HCT116 (cell line): ENCODE data around the gene MAPKBP1. TPM values are rescaled to one million over a fixed set of nuclear protein-coding genes. Genes with fewer than 3 reads are reported as not detected.

Experiments
- ATAC-seq: fragments of 200-7000 bp; cut with Tn5 transposase; 2 replicates; pipeline ENCODE4 v1.9.1; 2020; ENCODE audit warnings: mild to moderate bottlenecking, moderate library complexity
- BruUV-seq: library from RNA; stranded (reverse); fragments of 400-500 nt; replicated peaks from 2 replicates; lab custom pipeline; 2021; lab: Mats Ljungman, UMichigan
- CTCF ChIA-PET: fragments of 300-600 bp; sonication (Branson Sonifier 250); formaldehyde crosslinking; loops from one replicate; lab custom pipeline; 2021; ENCODE audit warnings: antibody characterized with exemption; lab: Charles Lee
- POLR2A ChIA-PET: fragments of 300-600, 350-600 bp; sonication (Branson Sonifier 250); formaldehyde crosslinking; loops from one replicate; lab custom pipeline; 2021; ENCODE audit warnings: antibody characterized with exemption; lab: Charles Lee
- RAD21 ChIA-PET, 2 experiments: fragments of 300-600 bp; sonication (Branson Sonifier 250); formaldehyde crosslinking; loops; one replicate each; lab custom pipeline; 2023; ENCODE audit warnings: low total read pairs in 2 of 2; ENCODE audit not compliant: uncharacterized antibody in 2 of 2, unreplicated experiment in 2 of 2, low non-redundant PET in 1 of 2; lab: Charles Lee
- DNase-seq: peaks from one replicate; pipeline ENCODE4 v3.0.0-alpha.2; 2010; ENCODE audit warnings: low read depth, low spot score
- H2AFZ ChIP-seq: fragments of 200-600 bp; shearing (Covaris generic), sonication (generic); 2 replicates; pipeline ENCODE4 v1.6.1; 2017; ENCODE audit warnings: low read depth, mixed run types, mixed read lengths, antibody characterized with exemption, low read length; ENCODE audit not compliant: poor library complexity, severe bottlenecking
- H3K27ac ChIP-seq: 2 replicates; pipeline ENCODE4 v1.5.1; 2012; ENCODE audit warnings: low read depth, low read length
- H3K27me3 ChIP-seq: fragments of 200-600 bp; sonication (generic); 2 replicates; pipeline ENCODE4 v1.6.1; 2016; ENCODE audit warnings: mixed run types, low read length, mixed read lengths; ENCODE audit not compliant: insufficient read depth
- H3K36me3 ChIP-seq, 2 experiments: fragments of 200-500 bp in 1 of 2; fragments of 200-600 bp in 1 of 2; sonication (Bioruptor generic) in 1 of 2; sonication (generic) in 1 of 2; 2 replicates each; pipeline versions ENCODE4 v1.5.1 to v1.6.1; 2014 to 2016; ENCODE audit warnings: low read length in 2 of 2, inconsistent platforms in 1 of 2, mixed read lengths in 1 of 2, mixed run types in 1 of 2; ENCODE audit not compliant: insufficient read depth in 2 of 2, control insufficient read depth in 1 of 2
- H3K4me1 ChIP-seq, 2 experiments: fragments of 200-600 bp in 1 of 2; sonication (generic) in 1 of 2; 2 replicates each; pipeline versions ENCODE4 v1.5.1 to v1.6.1; 2012 to 2017; ENCODE audit warnings: low read length in 2 of 2, inconsistent platforms in 1 of 2, mild to moderate bottlenecking in 1 of 2, mixed read lengths in 1 of 2, mixed run types in 1 of 2, moderate library complexity in 1 of 2; ENCODE audit not compliant: insufficient read depth in 2 of 2, control insufficient read depth in 1 of 2
- H3K4me2 ChIP-seq: fragments of 200-600 bp; sonication (generic); 2 replicates; pipeline ENCODE4 v1.6.1; 2017; ENCODE audit warnings: mixed run types, low read length, mixed read lengths
- H3K4me3 ChIP-seq, 2 experiments: fragments of 200-600 bp in 1 of 2; sonication (generic) in 1 of 2; replicated peaks in 1 of 2; 2 replicates each; pipeline ENCODE4 v1.5.1; 2011 to 2016; ENCODE audit warnings: low read length in 2 of 2, control low read depth in 1 of 2, low read depth in 1 of 2, mild to moderate bottlenecking in 1 of 2, mixed read lengths in 1 of 2, mixed run types in 1 of 2
- H3K79me2 ChIP-seq: fragments of 200-600 bp; sonication (generic); 2 replicates; pipeline ENCODE4 v1.6.1; 2017; ENCODE audit warnings: mild to moderate bottlenecking, mixed run types, low read length, moderate library complexity, mixed read lengths; ENCODE audit not compliant: insufficient read depth
- H3K9ac ChIP-seq: fragments of 200-600 bp; sonication (generic); 2 replicates; pipeline ENCODE4 v1.6.1; 2016; ENCODE audit warnings: low read length, mixed read lengths
- H3K9me2 ChIP-seq: fragments of 200-600 bp; sonication (generic), shearing (Covaris generic); 2 replicates; pipeline ENCODE4 v1.6.1; 2017; ENCODE audit warnings: mixed run types, mild to moderate bottlenecking, moderate library complexity; ENCODE audit not compliant: insufficient read depth
- H3K9me3 ChIP-seq, 2 experiments: fragments of 200-500 bp in 1 of 2; fragments of 200-600 bp in 1 of 2; sonication (Bioruptor generic) in 1 of 2; sonication (generic) in 1 of 2; 2 replicates each; pipeline ENCODE4 v1.6.1; 2014 to 2017; ENCODE audit warnings: low read length in 2 of 2, mixed read lengths in 2 of 2, inconsistent platforms in 1 of 2, low read depth in 1 of 2, mild to moderate bottlenecking in 1 of 2, mixed run types in 1 of 2, moderate library complexity in 1 of 2; ENCODE audit not compliant: control insufficient read depth in 1 of 2, insufficient read depth in 1 of 2
- H4K20me1 ChIP-seq: fragments of 200-600 bp; sonication (generic), shearing (Covaris generic); 2 replicates; pipeline ENCODE4 v1.6.1; 2017; ENCODE audit warnings: mixed run types, mild to moderate bottlenecking, moderate library complexity; ENCODE audit not compliant: insufficient read depth
- CBX3 ChIP-seq: IDR thresholded peaks from 2 replicates; pipeline ENCODE4 v1.6.1; 2012; ENCODE audit warnings: low read depth
- CEBPB ChIP-seq: IDR thresholded peaks from 2 replicates; pipeline ENCODE4 v1.6.1; 2012; ENCODE audit warnings: low read depth
- EGR1 ChIP-seq: IDR thresholded peaks from 2 replicates; pipeline ENCODE4 v1.6.1; 2012; ENCODE audit warnings: low read depth
- EZH2 ChIP-seq: fragments of 200-600 bp; sonication (generic); IDR thresholded peaks from 2 replicates; pipeline ENCODE4 v1.6.1; 2017; ENCODE audit warnings: antibody characterized with exemption, mixed run types
- FOSL1 ChIP-seq: IDR thresholded peaks from 2 replicates; pipeline ENCODE4 v1.6.1; 2012; ENCODE audit warnings: low read depth
- JUND ChIP-seq: IDR thresholded peaks from 2 replicates; pipeline ENCODE4 v1.6.1; 2012
- POLR2A ChIP-seq: IDR thresholded peaks from 2 replicates; pipeline ENCODE4 v1.7.0; 2011; ENCODE audit warnings: borderline replicate concordance; ENCODE audit not compliant: insufficient read depth, insufficient read length; ENCODE audit errors: extremely low read depth
- POLR2AphosphoS5 ChIP-seq: IDR thresholded peaks from 2 replicates; pipeline ENCODE4 v1.6.1; 2011; ENCODE audit warnings: mild to moderate bottlenecking, low read depth, low read length, moderate library complexity
- SIN3A ChIP-seq: IDR thresholded peaks from 2 replicates; pipeline ENCODE4 v1.6.1; 2012; ENCODE audit warnings: low read depth
- SP1 ChIP-seq: IDR thresholded peaks from 2 replicates; pipeline ENCODE4 v1.6.1; 2012; ENCODE audit warnings: low read depth
- TCF7L2 ChIP-seq: IDR thresholded peaks from 2 replicates; pipeline ENCODE4 v1.7.0; 2011; ENCODE audit warnings: borderline replicate concordance, inconsistent platforms; ENCODE audit not compliant: insufficient read depth, insufficient read length; ENCODE audit errors: extremely low read depth
- YY1 ChIP-seq: IDR thresholded peaks from 2 replicates; pipeline ENCODE4 v1.6.1; 2011; ENCODE audit warnings: low read length, low read depth, moderate library complexity, mild to moderate bottlenecking; ENCODE audit not compliant: insufficient replicate concordance; ENCODE audit errors: extremely low read depth
- ZNF274 ChIP-seq: fragments of 200-500 bp; sonication (Bioruptor generic); IDR thresholded peaks from 2 replicates; pipeline ENCODE4 v1.6.1; 2014; ENCODE audit warnings: mild to moderate bottlenecking, low read depth, low read length, inconsistent platforms
- intact Hi-C: fragments of 100-400 bp; cut with micrococcal nuclease; formaldehyde crosslinking; loops from 2 replicates; pipeline ENCODE4 v1.10.0; 2022
- total RNA-seq: library from RNA; stranded (reverse); gene quantifications from one replicate; pipeline ENCODE4 v1.2.1, GENCODE V29; 2021; ENCODE audit not compliant: unreplicated experiment
- TF ChIP-seq, protein P1 (sequence below), 3 experiments: fragments of 200-600 bp in 1 of 3; sonication (generic) in 1 of 3; IDR thresholded peaks in 2 of 3; conservative IDR thresholded peaks in 1 of 3; 2 replicates each; pipeline ENCODE4 v1.5.1; 2012 to 2017; ENCODE audit warnings: low read depth in 2 of 3, low read length in 2 of 3, antibody characterized with exemption in 1 of 3, borderline replicate concordance in 1 of 3, control low read depth in 1 of 3, mild to moderate bottlenecking in 1 of 3, mixed read lengths in 1 of 3, mixed run types in 1 of 3, moderate library complexity in 1 of 3; ENCODE audit not compliant: insufficient read depth in 1 of 3
- TF ChIP-seq, protein P2 (sequence below): IDR thresholded peaks from 2 replicates; pipeline ENCODE4 v1.6.1; 2012
- TF ChIP-seq, protein P3 (sequence below): IDR thresholded peaks from 2 replicates; pipeline ENCODE4 v1.6.1; 2011; ENCODE audit warnings: mild to moderate bottlenecking, low read length, moderate library complexity; ENCODE audit not compliant: insufficient replicate concordance; ENCODE audit errors: extremely low read depth
- TF ChIP-seq, protein P4 (sequence below): IDR thresholded peaks from 2 replicates; pipeline ENCODE4 v1.6.1; 2012; ENCODE audit warnings: low read depth

Gene MAPKBP1
- total RNA-seq, 1 experiment from 2014 or later = 21.3 TPM

DNA sequence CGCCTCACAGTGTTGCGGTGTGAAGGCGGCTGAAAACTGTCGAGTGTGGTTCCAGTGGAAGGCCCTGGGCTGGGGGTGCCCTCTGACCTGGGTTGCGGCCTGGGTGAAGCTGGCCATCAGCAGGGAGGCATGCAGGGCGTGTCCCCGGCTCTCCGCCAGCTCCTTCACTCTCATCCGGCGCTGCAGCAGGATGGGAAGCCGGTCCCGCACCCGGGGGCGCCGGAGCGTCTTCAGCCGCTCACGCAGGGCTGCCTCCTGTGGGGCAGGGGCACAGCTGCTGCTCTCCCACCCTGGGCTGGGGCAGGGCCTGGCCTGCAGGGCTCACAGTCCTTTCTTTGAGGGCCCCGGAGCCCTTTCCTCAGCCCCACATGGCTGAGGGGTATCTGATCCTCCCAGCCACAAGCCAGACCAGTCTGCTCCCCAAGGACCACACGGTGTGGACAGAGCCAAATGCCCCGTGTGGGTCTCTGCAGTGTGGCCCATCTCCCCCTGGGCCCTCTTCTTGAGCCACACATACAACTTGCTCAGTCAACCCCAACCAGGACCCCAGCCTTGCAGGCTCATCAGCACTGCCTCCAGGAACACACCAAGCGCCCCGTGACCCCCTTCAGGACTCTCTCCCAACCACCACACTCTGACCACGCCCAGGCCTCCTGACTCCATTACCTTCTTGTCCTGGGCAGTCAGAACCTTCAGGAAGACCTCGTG is 92.7 kb downstream of the MAPKBP1 start:
- H3K27me3 ChIP-seq = no peaks in the 10 kb centered on the region
- no peaks in the 10 kb centered on the region for H4K20me1 ChIP-seq
- no peak overlapping the region for H3K9ac ChIP-seq
- H3K4me1 ChIP-seq = peaks cover 2 to 9% of the 10 kb centered on the region in 2 experiments; a peak in 3 of 4 replicates
- H3K9me2 ChIP-seq = no peaks in the 10 kb centered on the region
- H3K9me3 ChIP-seq = no peaks in the 10 kb centered on the region
- RAD21 ChIA-PET = no interaction called here
- no peak for ATAC-seq
- TF ChIP-seq ZNF274 (no peak), SIN3A (no peak), TCF7L2 (no peak), EGR1 (no peak), POLR2A (no peak), CBX3 (no peak), POLR2AphosphoS5 (no peak), CEBPB (no peak), SP1 (no peak), YY1 (no peak), FOSL1 (no peak), JUND (no peak), EZH2 (no peak)
- TF ChIP-seq, protein P1, sequence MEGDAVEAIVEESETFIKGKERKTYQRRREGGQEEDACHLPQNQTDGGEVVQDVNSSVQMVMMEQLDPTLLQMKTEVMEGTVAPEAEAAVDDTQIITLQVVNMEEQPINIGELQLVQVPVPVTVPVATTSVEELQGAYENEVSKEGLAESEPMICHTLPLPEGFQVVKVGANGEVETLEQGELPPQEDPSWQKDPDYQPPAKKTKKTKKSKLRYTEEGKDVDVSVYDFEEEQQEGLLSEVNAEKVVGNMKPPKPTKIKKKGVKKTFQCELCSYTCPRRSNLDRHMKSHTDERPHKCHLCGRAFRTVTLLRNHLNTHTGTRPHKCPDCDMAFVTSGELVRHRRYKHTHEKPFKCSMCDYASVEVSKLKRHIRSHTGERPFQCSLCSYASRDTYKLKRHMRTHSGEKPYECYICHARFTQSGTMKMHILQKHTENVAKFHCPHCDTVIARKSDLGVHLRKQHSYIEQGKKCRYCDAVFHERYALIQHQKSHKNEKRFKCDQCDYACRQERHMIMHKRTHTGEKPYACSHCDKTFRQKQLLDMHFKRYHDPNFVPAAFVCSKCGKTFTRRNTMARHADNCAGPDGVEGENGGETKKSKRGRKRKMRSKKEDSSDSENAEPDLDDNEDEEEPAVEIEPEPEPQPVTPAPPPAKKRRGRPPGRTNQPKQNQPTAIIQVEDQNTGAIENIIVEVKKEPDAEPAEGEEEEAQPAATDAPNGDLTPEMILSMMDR (IDR thresholded peaks at IDR 0.05 in 2 of 3, conservative IDR thresholded peaks at IDR 0.05 in 1 of 3; ENCODE audit: borderline replicate concordance in 1 of 3, insufficient read depth in 1 of 3, low read depth in 2 of 3, low read length in 2 of 3) = no peak
- TF ChIP-seq, protein P2, sequence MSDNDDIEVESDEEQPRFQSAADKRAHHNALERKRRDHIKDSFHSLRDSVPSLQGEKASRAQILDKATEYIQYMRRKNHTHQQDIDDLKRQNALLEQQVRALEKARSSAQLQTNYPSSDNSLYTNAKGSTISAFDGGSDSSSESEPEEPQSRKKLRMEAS = no peak
- TF ChIP-seq, protein P3, sequence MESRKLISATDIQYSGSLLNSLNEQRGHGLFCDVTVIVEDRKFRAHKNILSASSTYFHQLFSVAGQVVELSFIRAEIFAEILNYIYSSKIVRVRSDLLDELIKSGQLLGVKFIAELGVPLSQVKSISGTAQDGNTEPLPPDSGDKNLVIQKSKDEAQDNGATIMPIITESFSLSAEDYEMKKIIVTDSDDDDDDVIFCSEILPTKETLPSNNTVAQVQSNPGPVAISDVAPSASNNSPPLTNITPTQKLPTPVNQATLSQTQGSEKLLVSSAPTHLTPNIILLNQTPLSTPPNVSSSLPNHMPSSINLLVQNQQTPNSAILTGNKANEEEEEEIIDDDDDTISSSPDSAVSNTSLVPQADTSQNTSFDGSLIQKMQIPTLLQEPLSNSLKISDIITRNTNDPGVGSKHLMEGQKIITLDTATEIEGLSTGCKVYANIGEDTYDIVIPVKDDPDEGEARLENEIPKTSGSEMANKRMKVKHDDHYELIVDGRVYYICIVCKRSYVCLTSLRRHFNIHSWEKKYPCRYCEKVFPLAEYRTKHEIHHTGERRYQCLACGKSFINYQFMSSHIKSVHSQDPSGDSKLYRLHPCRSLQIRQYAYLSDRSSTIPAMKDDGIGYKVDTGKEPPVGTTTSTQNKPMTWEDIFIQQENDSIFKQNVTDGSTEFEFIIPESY = no peak
- TF ChIP-seq, protein P4, sequence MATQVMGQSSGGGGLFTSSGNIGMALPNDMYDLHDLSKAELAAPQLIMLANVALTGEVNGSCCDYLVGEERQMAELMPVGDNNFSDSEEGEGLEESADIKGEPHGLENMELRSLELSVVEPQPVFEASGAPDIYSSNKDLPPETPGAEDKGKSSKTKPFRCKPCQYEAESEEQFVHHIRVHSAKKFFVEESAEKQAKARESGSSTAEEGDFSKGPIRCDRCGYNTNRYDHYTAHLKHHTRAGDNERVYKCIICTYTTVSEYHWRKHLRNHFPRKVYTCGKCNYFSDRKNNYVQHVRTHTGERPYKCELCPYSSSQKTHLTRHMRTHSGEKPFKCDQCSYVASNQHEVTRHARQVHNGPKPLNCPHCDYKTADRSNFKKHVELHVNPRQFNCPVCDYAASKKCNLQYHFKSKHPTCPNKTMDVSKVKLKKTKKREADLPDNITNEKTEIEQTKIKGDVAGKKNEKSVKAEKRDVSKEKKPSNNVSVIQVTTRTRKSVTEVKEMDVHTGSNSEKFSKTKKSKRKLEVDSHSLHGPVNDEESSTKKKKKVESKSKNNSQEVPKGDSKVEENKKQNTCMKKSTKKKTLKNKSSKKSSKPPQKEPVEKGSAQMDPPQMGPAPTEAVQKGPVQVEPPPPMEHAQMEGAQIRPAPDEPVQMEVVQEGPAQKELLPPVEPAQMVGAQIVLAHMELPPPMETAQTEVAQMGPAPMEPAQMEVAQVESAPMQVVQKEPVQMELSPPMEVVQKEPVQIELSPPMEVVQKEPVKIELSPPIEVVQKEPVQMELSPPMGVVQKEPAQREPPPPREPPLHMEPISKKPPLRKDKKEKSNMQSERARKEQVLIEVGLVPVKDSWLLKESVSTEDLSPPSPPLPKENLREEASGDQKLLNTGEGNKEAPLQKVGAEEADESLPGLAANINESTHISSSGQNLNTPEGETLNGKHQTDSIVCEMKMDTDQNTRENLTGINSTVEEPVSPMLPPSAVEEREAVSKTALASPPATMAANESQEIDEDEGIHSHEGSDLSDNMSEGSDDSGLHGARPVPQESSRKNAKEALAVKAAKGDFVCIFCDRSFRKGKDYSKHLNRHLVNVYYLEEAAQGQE = no peak
- CTCF ChIA-PET = no interaction called here
- BruUV-seq = no TSS peak
- no peak overlapping the region for H2AFZ ChIP-seq
- no peak overlapping the region for H3K27ac ChIP-seq
- no peak overlapping the region for H3K4me3 ChIP-seq
- intact Hi-C loops = no loop called here
- no peaks in the 10 kb centered on the region for H3K79me2 ChIP-seq
- no peak overlapping the region for H3K4me2 ChIP-seq
- DNase-seq = no peak
- H3K36me3 ChIP-seq = no peaks in the 10 kb centered on the region
- POLR2A ChIA-PET = no interaction called here
